Erythroblast (primary cell): ENCODE measurements around the gene OR51T1.

ENCODE experiments used
- GATA1 ChIP-seq: IDR thresholded peaks from 2 replicates; pipeline ENCODE4 v1.6.1; 2011; ENCODE audit warnings: low read depth, mild to moderate bottlenecking, control low read depth, low read length, moderate library complexity
- POLR2A ChIP-seq: IDR thresholded peaks from 2 replicates; pipeline ENCODE4 v1.6.1; 2011; ENCODE audit warnings: mild to moderate bottlenecking, low read length

DNA sequence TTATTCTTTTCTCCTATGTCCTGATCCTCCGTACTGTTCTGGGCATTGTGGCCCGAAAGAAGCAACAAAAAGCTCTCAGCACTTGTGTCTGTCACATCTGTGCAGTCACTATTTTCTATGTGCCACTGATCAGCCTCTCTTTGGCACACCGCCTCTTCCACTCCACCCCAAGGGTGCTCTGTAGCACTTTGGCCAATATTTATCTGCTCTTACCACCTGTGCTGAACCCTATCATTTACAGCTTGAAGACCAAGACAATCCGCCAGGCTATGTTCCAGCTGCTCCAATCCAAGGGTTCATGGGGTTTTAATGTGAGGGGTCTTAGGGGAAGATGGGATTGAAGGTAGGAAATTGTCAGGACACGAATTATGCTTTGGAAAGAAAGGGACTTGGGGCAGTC lies 843 bp downstream of the OR51T1 start:
- TF ChIP-seq POLR2A (no peak), GATA1 (no peak)
